Measurements from ENCODE around the gene LAMTOR3. TPM values are rescaled to one million over a fixed set of nuclear protein-coding genes. Genes with fewer than 3 reads are reported as not detected.

LAMTOR3 gene
- total and polyA plus RNA-seq, 10 of the 15 experiments (the other 5 are each of a cell fraction or from before 2014, with no cell fraction given) = 30.1 to 120 (median 65.5) TPM

DNA sequence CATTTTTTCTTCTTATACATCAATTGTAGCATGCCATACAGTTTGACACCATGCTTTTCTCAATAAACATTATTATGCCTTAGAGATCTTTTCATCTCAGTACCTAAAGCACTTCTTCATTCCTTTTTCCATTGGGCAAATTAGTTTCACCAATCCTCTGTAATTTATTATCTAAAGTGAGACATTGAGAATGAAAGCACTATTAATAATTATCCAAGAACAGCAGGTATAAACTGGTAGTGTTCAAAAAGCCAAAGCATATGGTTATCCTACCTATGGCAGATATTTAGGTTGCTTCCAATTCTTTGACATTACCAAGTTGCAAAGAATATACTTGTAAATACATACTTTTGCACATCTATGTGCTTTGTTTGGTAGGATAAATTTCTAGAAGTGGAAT lies 15.6 kb downstream of the LAMTOR3 start:
- in situ Hi-C loops (cut with MboI) = no loop called here
- H3K4me2 ChIP-seq (ENCODE audit: control insufficient read depth, insufficient read depth) = no peak overlapping the region
- no peaks in the 10 kb centered on the region for H3K4me1 ChIP-seq (ENCODE audit: control insufficient read depth, insufficient read depth, low read length)
- H3K79me2 ChIP-seq (ENCODE audit: control insufficient read depth, insufficient read depth, low read length) = no peaks in the 10 kb centered on the region
- H3K36me3 ChIP-seq (ENCODE audit: control insufficient read depth in 2 of 2, insufficient read depth in 2 of 2, low read length in 1 of 2) = peaks cover 5 to 18% of the 10 kb centered on the region in 2 experiments
- DNase-seq (ENCODE audit: low read depth, low spot score) (no peak), FAIRE-seq (no peak), ATAC-seq (no peak)
- CTCF ChIA-PET = interaction anchor here (3.0 kb wide), 1 partner anchor 67 kb away, joined by 13 read pairs; no protein-coding TSS in a partner anchor
- no peak overlapping the region for H3K27ac ChIP-seq (ENCODE audit: control insufficient read depth, insufficient read depth)
- POLR2A ChIA-PET = no interaction called here
- no peak overlapping the region for H3K4me3 ChIP-seq
- H4K20me1 ChIP-seq (ENCODE audit: control insufficient read depth, insufficient read depth) = no peaks in the 10 kb centered on the region
- no peak for TF ChIP-seq SRF (IDR thresholded peaks at IDR 0.05; ENCODE audit: low read depth in 2 of 2, low read length in 2 of 2)
- TF ChIP-seq ESRRA (IDR thresholded peaks at IDR 0.05; ENCODE audit: low read length) = no peak
- no peak for TF ChIP-seq POLR2A (IDR thresholded peaks at IDR 0.05; ENCODE audit: low read depth, low read length)
- no peak for TF ChIP-seq CBFB (IDR thresholded peaks at IDR 0.05; ENCODE audit: low read depth)
- TF ChIP-seq ZNF217 (IDR thresholded peaks at IDR 0.05) = no peak
- TF ChIP-seq JUND (IDR thresholded peaks at IDR 0.05; ENCODE audit: low read depth, low read length) = no peak
- TF ChIP-seq, protein P1, sequence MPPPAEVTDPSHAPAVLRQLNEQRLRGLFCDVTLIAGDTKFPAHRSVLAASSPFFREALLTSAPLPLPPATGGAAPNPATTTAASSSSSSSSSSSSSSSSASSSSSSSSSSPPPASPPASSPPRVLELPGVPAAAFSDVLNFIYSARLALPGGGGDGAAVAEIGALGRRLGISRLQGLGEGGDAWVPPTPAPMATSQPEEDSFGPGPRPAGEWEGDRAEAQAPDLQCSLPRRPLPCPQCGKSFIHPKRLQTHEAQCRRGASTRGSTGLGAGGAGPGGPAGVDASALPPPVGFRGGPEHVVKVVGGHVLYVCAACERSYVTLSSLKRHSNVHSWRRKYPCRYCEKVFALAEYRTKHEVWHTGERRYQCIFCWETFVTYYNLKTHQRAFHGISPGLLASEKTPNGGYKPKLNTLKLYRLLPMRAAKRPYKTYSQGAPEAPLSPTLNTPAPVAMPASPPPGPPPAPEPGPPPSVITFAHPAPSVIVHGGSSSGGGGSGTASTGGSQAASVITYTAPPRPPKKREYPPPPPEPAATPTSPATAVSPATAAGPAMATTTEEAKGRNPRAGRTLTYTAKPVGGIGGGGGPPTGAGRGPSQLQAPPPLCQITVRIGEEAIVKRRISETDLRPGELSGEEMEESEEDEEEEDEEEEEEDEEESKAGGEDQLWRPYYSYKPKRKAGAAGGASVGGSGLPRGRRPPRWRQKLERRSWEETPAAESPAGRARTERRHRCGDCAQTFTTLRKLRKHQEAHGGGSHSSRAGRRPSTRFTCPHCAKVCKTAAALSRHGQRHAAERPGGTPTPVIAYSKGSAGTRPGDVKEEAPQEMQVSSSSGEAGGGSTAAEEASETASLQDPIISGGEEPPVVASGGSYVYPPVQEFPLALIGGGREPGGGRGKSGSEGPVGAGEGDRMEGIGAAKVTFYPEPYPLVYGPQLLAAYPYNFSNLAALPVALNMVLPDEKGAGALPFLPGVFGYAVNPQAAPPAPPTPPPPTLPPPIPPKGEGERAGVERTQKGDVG (CRISPR knock-in tag; IDR thresholded peaks at IDR 0.05) = no peak
- TF ChIP-seq KDM1A (IDR thresholded peaks at IDR 0.05; ENCODE audit: borderline replicate concordance) = no peak
- no peak for TF ChIP-seq NBN (IDR thresholded peaks at IDR 0.05)
- no peak for TF ChIP-seq BMI1 (IDR thresholded peaks at IDR 0.05; ENCODE audit: borderline replicate concordance)
- no peak for TF ChIP-seq RFX5 (IDR thresholded peaks at IDR 0.05; ENCODE audit: low read depth, low read length)
- no peak for TF ChIP-seq MEF2A (IDR thresholded peaks at IDR 0.05; ENCODE audit: insufficient read depth, low read depth, low read length)
- TF ChIP-seq, protein P2, sequence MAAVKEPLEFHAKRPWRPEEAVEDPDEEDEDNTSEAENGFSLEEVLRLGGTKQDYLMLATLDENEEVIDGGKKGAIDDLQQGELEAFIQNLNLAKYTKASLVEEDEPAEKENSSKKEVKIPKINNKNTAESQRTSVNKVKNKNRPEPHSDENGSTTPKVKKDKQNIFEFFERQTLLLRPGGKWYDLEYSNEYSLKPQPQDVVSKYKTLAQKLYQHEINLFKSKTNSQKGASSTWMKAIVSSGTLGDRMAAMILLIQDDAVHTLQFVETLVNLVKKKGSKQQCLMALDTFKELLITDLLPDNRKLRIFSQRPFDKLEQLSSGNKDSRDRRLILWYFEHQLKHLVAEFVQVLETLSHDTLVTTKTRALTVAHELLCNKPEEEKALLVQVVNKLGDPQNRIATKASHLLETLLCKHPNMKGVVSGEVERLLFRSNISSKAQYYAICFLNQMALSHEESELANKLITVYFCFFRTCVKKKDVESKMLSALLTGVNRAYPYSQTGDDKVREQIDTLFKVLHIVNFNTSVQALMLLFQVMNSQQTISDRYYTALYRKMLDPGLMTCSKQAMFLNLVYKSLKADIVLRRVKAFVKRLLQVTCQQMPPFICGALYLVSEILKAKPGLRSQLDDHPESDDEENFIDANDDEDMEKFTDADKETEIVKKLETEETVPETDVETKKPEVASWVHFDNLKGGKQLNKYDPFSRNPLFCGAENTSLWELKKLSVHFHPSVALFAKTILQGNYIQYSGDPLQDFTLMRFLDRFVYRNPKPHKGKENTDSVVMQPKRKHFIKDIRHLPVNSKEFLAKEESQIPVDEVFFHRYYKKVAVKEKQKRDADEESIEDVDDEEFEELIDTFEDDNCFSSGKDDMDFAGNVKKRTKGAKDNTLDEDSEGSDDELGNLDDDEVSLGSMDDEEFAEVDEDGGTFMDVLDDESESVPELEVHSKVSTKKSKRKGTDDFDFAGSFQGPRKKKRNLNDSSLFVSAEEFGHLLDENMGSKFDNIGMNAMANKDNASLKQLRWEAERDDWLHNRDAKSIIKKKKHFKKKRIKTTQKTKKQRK (IDR thresholded peaks at IDR 0.05; ENCODE audit: low read depth, low read length) = no peak
- no peak overlapping the region for H2AFZ ChIP-seq (ENCODE audit: control insufficient read depth, low read depth, low read length)
- no peak overlapping the region for H3K9ac ChIP-seq (ENCODE audit: control insufficient read depth, insufficient read depth, low read length)
- H3K27me3 ChIP-seq (replicated peaks in 1 of 2; ENCODE audit: control insufficient read depth in 2 of 2, insufficient read depth in 2 of 2, low read length in 1 of 2) = no peaks in the 10 kb centered on the region
- RAD21 ChIA-PET (ENCODE audit: unreplicated experiment) = interaction anchor here (0.6 kb wide), 1 partner anchor 68 kb away, joined by 3 read pairs; the partner anchor contains the start of gene DNAJB14
- intact Hi-C loops (cut with micrococcal nuclease; ENCODE audit: unreplicated experiment) = no loop called here
- H3K9me3 ChIP-seq (replicated peaks; ENCODE audit: control insufficient read depth, insufficient read depth, low read length) = no peaks in the 10 kb centered on the region
- SMC1A ChIA-PET (ENCODE audit: uncharacterized antibody, unreplicated experiment) = no interaction called here
- BruUV-seq (replicated peaks) = no TSS peak

All from GM12878 (cell line).